Keratinocyte (primary cell): ENCODE data around the gene APBB2. TPM values are rescaled to one million over a fixed set of nuclear protein-coding genes. Genes with fewer than 3 reads are reported as not detected.

ENCODE experiments used
- DNase-seq: peaks from one replicate; pipeline ENCODE4 v3.0.0-alpha.2; 2011; ENCODE audit warnings: low read depth, missing footprints, low spot score
- FAIRE-seq: peaks from 2 replicates; lab custom pipeline; 2011; peaks lifted over from hg19 to GRCh38; lab: Jason Lieb, UNC
- H2AFZ ChIP-seq: 2 replicates; pipeline ENCODE4 v1.6.0; 2012; ENCODE audit warnings: low read length, control low read depth, inconsistent platforms; ENCODE audit not compliant: control insufficient read depth
- H3K27ac ChIP-seq: 2 replicates; pipeline ENCODE4 v1.5.1; 2011; ENCODE audit warnings: low read length; ENCODE audit not compliant: control insufficient read depth, insufficient read depth
- H3K27me3 ChIP-seq: 3 replicates; pipeline ENCODE4 v1.6.0; 2011; ENCODE audit warnings: low read length; ENCODE audit not compliant: control insufficient read depth, insufficient read depth; ENCODE audit errors: extremely low read depth
- H3K36me3 ChIP-seq, 2 experiments: 2 replicates in 1 of 2; 3 replicates in 1 of 2; pipeline ENCODE4 v1.5.1; 2011; ENCODE audit warnings: low read length in 2 of 2, mild to moderate bottlenecking in 1 of 2; ENCODE audit not compliant: control insufficient read depth in 2 of 2, insufficient read depth in 2 of 2; ENCODE audit errors: extremely low read depth in 1 of 2
- H3K4me1 ChIP-seq: 3 replicates; pipeline ENCODE4 v1.5.1; 2011; ENCODE audit warnings: low read length; ENCODE audit not compliant: control insufficient read depth, insufficient read depth; ENCODE audit errors: extremely low read depth
- H3K4me2 ChIP-seq: 3 replicates; pipeline ENCODE4 v1.6.0; 2011; ENCODE audit warnings: low read depth, low read length; ENCODE audit not compliant: control insufficient read depth, insufficient read depth; ENCODE audit errors: extremely low read depth
- H3K4me3 ChIP-seq, 3 experiments: fragments of 200-600 bp in 1 of 3; sonication (generic) in 1 of 3; 2 replicates in 2 of 3; 3 replicates in 1 of 3; pipeline ENCODE4 v1.5.1; 2011 to 2016; ENCODE audit warnings: low read length in 3 of 3, mild to moderate bottlenecking in 3 of 3, control low read depth in 2 of 3, inconsistent platforms in 1 of 3, low read depth in 1 of 3, mixed read lengths in 1 of 3, mixed run types in 1 of 3, moderate library complexity in 1 of 3; ENCODE audit not compliant: control insufficient read depth in 2 of 3, insufficient read depth in 2 of 3; ENCODE audit errors: extremely low read depth in 1 of 3
- H3K79me2 ChIP-seq: 2 replicates; pipeline ENCODE4 v1.6.0; 2012; ENCODE audit warnings: low read length; ENCODE audit not compliant: control insufficient read depth, insufficient read depth
- H3K9ac ChIP-seq: 3 replicates; pipeline ENCODE4 v1.6.0; 2011; ENCODE audit warnings: low read length; ENCODE audit not compliant: control insufficient read depth, insufficient read depth; ENCODE audit errors: extremely low read depth
- H3K9me1 ChIP-seq: 3 replicates; pipeline ENCODE4 v1.6.0; 2011; ENCODE audit warnings: low read length; ENCODE audit not compliant: control insufficient read depth, insufficient read depth; ENCODE audit errors: extremely low read depth
- H3K9me3 ChIP-seq: 2 replicates; pipeline ENCODE4 v1.5.1; 2012; ENCODE audit warnings: low read depth, low read length; ENCODE audit not compliant: control insufficient read depth
- H4K20me1 ChIP-seq: 3 replicates; pipeline ENCODE4 v1.6.0; 2011; ENCODE audit warnings: low read length; ENCODE audit not compliant: control insufficient read depth, insufficient read depth; ENCODE audit errors: extremely low read depth
- EZH2 ChIP-seq: IDR thresholded peaks from one replicate; pipeline ENCODE4 v1.6.1; 2012; ENCODE audit warnings: inconsistent platforms, mild to moderate bottlenecking, low read length, moderate library complexity
- dilution Hi-C: fragments of 300-500 bp; cut with MboI; formaldehyde crosslinking; loops from one replicate; pipeline ENCODE4 v1.7.0; 2020; ENCODE audit warnings: low sequenced_read_pairs; ENCODE audit not compliant: extremely low pct_ligation_motif_present
- polyA plus RNA-seq, 5 experiments: library from polyadenylated mRNA; depleted of rRNA in 3 of 5; stranded (reverse) in 3 of 5; stranded (forward) in 1 of 5; unstranded in 1 of 5; fragments of >200 nt; gene quantifications; 1 replicate in 1 of 5; 2 replicates in 3 of 5; 3 replicates in 1 of 5; pipeline versions ENCODE4 v1.2.1 to v1.2.3, GENCODE V29; 2011 to 2012; ENCODE audit warnings: missing spikeins in 2 of 5, low read depth in 1 of 5, low replicate concordance in 1 of 5
- TF ChIP-seq, protein P1 (sequence below), 3 experiments: IDR thresholded peaks in 1 of 3; conservative IDR thresholded peaks in 1 of 3; optimal IDR thresholded peaks in 1 of 3; 2 replicates in 2 of 3; 3 replicates in 1 of 3; pipeline versions ENCODE3 to v1.5.1; 2011; ENCODE audit warnings: low read length in 3 of 3, mild to moderate bottlenecking in 3 of 3, moderate library complexity in 2 of 3, control low read depth in 1 of 3, inconsistent platforms in 1 of 3; ENCODE audit not compliant: insufficient read depth in 2 of 3; ENCODE audit errors: extremely low read depth in 1 of 3

Gene APBB2
- polyA plus RNA-seq, 1 donor (not counting 4 experiments of a cell fraction or from before 2014, with no cell fraction given): 57.3 TPM

- Histone ChIP-seq H3K4me2 (no peak overlapping the region), H3K36me3 (no peaks in the 10 kb centered on the region), H3K4me1 (no peaks in the 10 kb centered on the region), H2AFZ (no peak overlapping the region), H3K27me3 (no peaks in the 10 kb centered on the region), H3K4me3 (no peak overlapping the region), H3K79me2 (peaks cover 59% of the 10 kb centered on the region), H3K9me1 (no peaks in the 10 kb centered on the region), H4K20me1 (no peaks in the 10 kb centered on the region), H3K9me3 (no peaks in the 10 kb centered on the region), H3K9ac (no peak overlapping the region), H3K27ac (no peak overlapping the region)
- dilution Hi-C loops: no loop called here
- FAIRE-seq (no peak), DNase-seq (no peak)
- TF ChIP-seq, protein P1, sequence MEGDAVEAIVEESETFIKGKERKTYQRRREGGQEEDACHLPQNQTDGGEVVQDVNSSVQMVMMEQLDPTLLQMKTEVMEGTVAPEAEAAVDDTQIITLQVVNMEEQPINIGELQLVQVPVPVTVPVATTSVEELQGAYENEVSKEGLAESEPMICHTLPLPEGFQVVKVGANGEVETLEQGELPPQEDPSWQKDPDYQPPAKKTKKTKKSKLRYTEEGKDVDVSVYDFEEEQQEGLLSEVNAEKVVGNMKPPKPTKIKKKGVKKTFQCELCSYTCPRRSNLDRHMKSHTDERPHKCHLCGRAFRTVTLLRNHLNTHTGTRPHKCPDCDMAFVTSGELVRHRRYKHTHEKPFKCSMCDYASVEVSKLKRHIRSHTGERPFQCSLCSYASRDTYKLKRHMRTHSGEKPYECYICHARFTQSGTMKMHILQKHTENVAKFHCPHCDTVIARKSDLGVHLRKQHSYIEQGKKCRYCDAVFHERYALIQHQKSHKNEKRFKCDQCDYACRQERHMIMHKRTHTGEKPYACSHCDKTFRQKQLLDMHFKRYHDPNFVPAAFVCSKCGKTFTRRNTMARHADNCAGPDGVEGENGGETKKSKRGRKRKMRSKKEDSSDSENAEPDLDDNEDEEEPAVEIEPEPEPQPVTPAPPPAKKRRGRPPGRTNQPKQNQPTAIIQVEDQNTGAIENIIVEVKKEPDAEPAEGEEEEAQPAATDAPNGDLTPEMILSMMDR (optimal IDR thresholded peaks at IDR 0.05 in 1 of 3, IDR thresholded peaks at IDR 0.05 in 1 of 3, conservative IDR thresholded peaks at IDR 0.05 in 1 of 3; ENCODE audit: extremely low read depth in 1 of 3, insufficient read depth in 2 of 3, low read length in 3 of 3): no peak
- TF ChIP-seq EZH2: no peak
These were observed 102.6 kb downstream of the APBB2 start for GRCh38 chr4:41111791-41112190.

GRCh38 chr4:41110050-41110449, 104.3 kb downstream of the APBB2 start:
- FAIRE-seq: no peak
- H3K79me2 ChIP-seq: peaks cover 51% of the 10 kb centered on the region
- dilution Hi-C loops: no loop called here
- H3K36me3 ChIP-seq: no peaks in the 10 kb centered on the region
- no peaks in the 10 kb centered on the region for H3K27me3 ChIP-seq
- H3K9ac ChIP-seq: no peak overlapping the region
- H3K9me1 ChIP-seq: no peaks in the 10 kb centered on the region
- no peaks in the 10 kb centered on the region for H3K4me1 ChIP-seq
- no peak overlapping the region for H3K4me3 ChIP-seq
- H3K9me3 ChIP-seq: no peaks in the 10 kb centered on the region
- no peak for DNase-seq
- no peak overlapping the region for H3K4me2 ChIP-seq
- no peak for TF ChIP-seq EZH2
- TF ChIP-seq, protein P1 (optimal IDR thresholded peaks at IDR 0.05 in 1 of 3, IDR thresholded peaks at IDR 0.05 in 1 of 3, conservative IDR thresholded peaks at IDR 0.05 in 1 of 3; ENCODE audit: extremely low read depth in 1 of 3, insufficient read depth in 2 of 3, low read length in 3 of 3): no peak
- no peak overlapping the region for H3K27ac ChIP-seq
- H2AFZ ChIP-seq: no peak overlapping the region
- no peaks in the 10 kb centered on the region for H4K20me1 ChIP-seq
